ENCODE measurements around the gene NOC4L. TPM values are rescaled to one million over a fixed set of nuclear protein-coding genes. Genes with fewer than 3 reads are reported as not detected.
"Not testable (repeated sequence)": the region's sequence is repeated elsewhere in the genome, so short reads cannot be mapped to it uniquely, and the experiment has no call there.

Gene NOC4L
- total RNA-seq: 17.0 TPM
- 10 to 100 TPM; 18.9 to 26.9 (median 22.2) TPM for polyA plus RNA-seq

DNA sequence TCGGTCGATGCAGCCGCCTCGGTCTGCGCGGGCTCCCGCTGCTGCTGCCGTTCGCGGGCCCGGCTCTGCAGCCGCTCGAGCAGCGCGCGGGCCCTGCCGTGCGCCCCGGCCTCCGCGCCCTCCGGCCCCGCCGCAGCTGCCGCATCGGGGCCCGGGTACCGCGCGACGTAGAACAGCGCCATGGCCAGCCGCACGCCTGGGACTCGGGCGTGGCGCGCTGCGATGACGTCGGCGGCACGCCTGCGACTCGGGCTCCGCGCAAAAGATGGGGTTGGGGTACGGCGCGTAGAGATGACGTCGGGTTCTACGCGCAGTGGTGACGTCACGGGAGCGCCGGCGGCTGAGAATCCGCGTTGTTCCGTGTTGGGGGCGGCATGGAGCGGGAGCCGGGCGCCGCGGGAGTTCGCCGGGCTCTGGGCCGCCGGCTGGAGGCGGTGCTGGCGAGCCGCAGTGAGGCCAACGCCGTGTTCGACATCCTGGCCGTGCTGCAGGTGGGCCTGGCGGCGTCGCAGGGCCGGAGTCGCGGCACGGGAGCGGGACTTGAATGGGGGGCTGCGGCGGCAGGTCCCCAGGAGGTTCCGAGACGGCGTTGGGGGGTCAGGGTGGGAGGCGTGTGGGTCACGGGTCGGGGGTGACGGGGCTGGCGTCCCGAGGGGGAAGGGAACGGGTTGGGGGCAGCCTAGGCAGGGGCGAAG lies at the start of gene NOC4L, which contains the start of gene DDX51:
TSS of gene NOC4L (plus strand) at position 343 of the 695 bp plus-strand sequence. CDS start at position 375, 32 bp downstream.
TSS of gene DDX51 (minus strand) at position 205 of the 695 bp plus-strand sequence. CDS start at position 182, 23 bp downstream.
- Histone ChIP-seq H3K27me3 (ENCODE audit: control insufficient read depth, insufficient read depth, low read length) (no peaks in the 10 kb centered on the region), H3K4me1 (ENCODE audit: control insufficient read depth, insufficient read depth, low read length, poor library complexity, severe bottlenecking) (peaks cover 31% of the 10 kb centered on the region), H3K9me3 (ENCODE audit: control insufficient read depth in 2 of 2, low read length in 2 of 2) (no peaks in the 10 kb centered on the region), H3K36me3 (ENCODE audit: control insufficient read depth, insufficient read depth, low read length) (peaks cover 27% of the 10 kb centered on the region), H3K4me3 (ENCODE audit: low read depth, low read length) (peak within 1 kb of the TSS; percentile 65), H3K27ac (ENCODE audit: insufficient read depth, low read length, poor library complexity, severe bottlenecking) (peak within 1 kb of the TSS; percentile 86)
- H3K27ac Mint-ChIP-seq: peak within 1 kb of the TSS; percentile 91 to 98 (median 95)
- peak; percentile 88 to 92 for ATAC-seq (ENCODE audit: low read depth in 2 of 2)
- peak; percentile 93 to 96 (median 96) for DNase-seq
- peaks cover 7% of the 10 kb centered on the region for H3K36me3 Mint-ChIP-seq
- peak within 1 kb of the TSS; percentile 92 to 98 (median 96) for H3K4me3 Mint-ChIP-seq
- H3K4me1 Mint-ChIP-seq: peaks cover 0 to 35% (median 12%) of the 10 kb centered on the region in 4 donors
- no peaks in the 10 kb centered on the region for H3K9me3 Mint-ChIP-seq
- H3K27me3 Mint-ChIP-seq: peaks cover 5% of the 10 kb centered on the region

DNA sequence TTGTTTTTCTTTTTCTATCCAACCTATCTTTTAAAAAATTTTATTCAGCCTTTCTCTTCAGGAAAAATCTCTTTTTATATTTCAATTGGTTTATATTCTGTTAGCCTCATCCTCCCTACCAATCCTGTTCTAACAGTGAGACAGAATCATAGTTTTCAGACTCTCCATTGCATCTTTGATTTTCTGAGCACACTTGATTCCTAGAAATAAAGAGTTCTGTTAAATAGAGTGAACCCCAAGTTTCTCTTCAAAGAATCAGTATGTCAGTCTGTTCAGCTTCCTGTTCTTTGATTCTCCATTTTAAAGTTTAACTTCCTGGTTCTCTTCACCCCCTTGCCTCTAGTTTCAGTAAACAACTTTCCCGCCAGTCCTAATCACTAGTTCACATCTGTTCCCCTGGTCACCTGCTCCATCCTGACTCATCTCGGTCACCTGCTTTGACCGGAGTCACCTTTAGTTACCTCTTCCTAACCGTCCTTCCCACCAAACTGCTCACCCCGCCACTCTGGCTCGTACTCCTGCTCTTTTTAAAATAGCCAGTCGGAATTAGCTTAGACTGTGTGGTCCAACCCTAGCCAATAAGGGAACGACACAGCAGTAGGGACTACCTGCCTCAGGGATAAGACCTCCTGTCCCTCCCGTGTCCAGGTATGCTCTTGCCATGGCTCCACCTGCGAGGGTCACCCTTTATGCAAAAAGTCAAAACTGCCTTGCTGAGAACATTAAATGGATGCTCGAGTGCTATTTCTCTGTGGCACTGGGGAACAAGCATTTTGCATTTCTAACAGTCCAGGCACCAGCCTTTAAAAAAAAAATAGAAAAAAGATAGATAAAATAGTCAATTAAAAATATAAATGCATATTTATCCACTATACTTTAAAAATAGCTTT lies 48.5 kb upstream of the NOC4L start:
- Mint-ChIP-seq H3K4me1 (peaks cover 11 to 29% (median 14%) of the 10 kb centered on the region in 4 donors), H3K27me3 (no peaks in the 10 kb centered on the region), H3K9me3 (peaks cover 0 to 12% (median 6%) of the 10 kb centered on the region in 7 donors), H3K36me3 (peaks cover 27% of the 10 kb centered on the region), H3K27ac (peak overlapping the region; percentile 83 to 99 (median 98)), H3K4me3 (peak overlapping the region in 2 of 4 donors; percentile 40 to 74)
- Histone ChIP-seq H3K36me3 (ENCODE audit: control insufficient read depth, insufficient read depth, low read length) (peaks cover 3% of the 10 kb centered on the region), H3K4me1 (ENCODE audit: control insufficient read depth, insufficient read depth, low read length, poor library complexity, severe bottlenecking) (no peaks in the 10 kb centered on the region), H3K27ac (ENCODE audit: insufficient read depth, low read length, poor library complexity, severe bottlenecking) (peak overlapping the region; percentile 3), H3K4me3 (ENCODE audit: low read depth, low read length) (peak overlapping the region; percentile 18), H3K9me3 (ENCODE audit: control insufficient read depth in 2 of 2, low read length in 2 of 2) (peaks cover 0 to 3% of the 10 kb centered on the region in 2 experiments), H3K27me3 (ENCODE audit: control insufficient read depth, insufficient read depth, low read length) (no peaks in the 10 kb centered on the region)
- ATAC-seq (ENCODE audit: low read depth in 2 of 2): peak; percentile 65 to 79
- peak in 1 of 3 donors; percentile 55 for DNase-seq

GRCh38 chr12:132099739-132100138 lies 44.5 kb upstream of the NOC4L start:
- ATAC-seq (ENCODE audit: low read depth in 2 of 2): no peak
- H3K4me1 Mint-ChIP-seq: peaks cover 10 to 24% (median 14%) of the 10 kb centered on the region in 4 donors

DNA sequence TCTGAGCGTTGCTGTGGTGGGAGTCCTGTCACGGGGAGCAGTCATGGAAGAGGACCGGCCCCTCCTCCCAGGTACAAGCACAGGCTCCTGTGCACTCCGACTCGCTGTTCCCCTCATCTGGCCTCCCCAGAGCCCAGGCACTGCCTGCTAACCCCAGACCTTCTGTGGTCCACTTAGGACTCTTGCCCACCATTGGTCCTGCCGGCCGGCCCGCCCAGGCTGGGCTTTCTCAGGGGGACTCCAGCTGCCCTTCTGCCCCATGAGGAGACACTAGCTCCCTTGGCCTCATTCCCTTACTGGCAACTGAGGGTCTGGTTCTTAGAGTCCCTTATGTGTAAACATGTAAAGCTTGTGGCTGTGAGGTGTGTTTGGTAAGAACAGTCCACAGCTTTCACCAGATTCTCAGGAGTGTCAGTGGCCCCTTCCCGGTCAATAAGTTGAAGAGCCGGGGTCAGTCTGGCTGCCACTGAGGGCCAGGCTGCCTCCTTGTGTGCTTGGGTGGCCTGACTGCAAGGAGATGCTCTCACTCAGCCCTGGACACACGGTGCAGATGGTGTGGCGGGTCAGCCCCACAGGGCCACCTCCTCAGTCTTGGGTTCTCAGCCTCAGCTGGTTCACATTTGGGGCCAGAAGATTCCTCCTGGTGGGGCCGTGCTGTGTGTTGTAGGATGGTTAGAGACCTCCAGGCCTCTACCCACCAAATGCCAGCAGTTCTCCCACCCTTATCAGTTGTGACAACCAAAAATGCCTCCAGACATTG lies 43.8 kb upstream of the NOC4L start:
- peaks cover 0 to 3% of the 10 kb centered on the region in 2 experiments for H3K9me3 ChIP-seq (ENCODE audit: control insufficient read depth in 2 of 2, low read length in 2 of 2)
- H3K4me1 Mint-ChIP-seq: peaks cover 9 to 20% (median 12%) of the 10 kb centered on the region in 4 donors
- no peak overlapping the region for H3K27ac ChIP-seq (ENCODE audit: insufficient read depth, low read length, poor library complexity, severe bottlenecking)
- H3K4me3 ChIP-seq (ENCODE audit: low read depth, low read length): no peak overlapping the region
- H3K36me3 Mint-ChIP-seq: peaks cover 26% of the 10 kb centered on the region
- no peak for ATAC-seq (ENCODE audit: low read depth in 2 of 2)
- H3K36me3 ChIP-seq (ENCODE audit: control insufficient read depth, insufficient read depth, low read length): peaks cover 7% of the 10 kb centered on the region
- no peaks in the 10 kb centered on the region for H3K27me3 ChIP-seq (ENCODE audit: control insufficient read depth, insufficient read depth, low read length)
- no peak overlapping the region for H3K4me3 Mint-ChIP-seq
- H3K4me1 ChIP-seq (ENCODE audit: control insufficient read depth, insufficient read depth, low read length, poor library complexity, severe bottlenecking): no peaks in the 10 kb centered on the region
- DNase-seq: no peak
- no peaks in the 10 kb centered on the region for H3K27me3 Mint-ChIP-seq
- peaks cover 0 to 10% (median 5%) of the 10 kb centered on the region in 7 donors for H3K9me3 Mint-ChIP-seq
- no peak overlapping the region for H3K27ac Mint-ChIP-seq

More at GRCh38 chr12:132099739-132100138, 44.5 kb upstream of the NOC4L start:
- no peaks in the 10 kb centered on the region for H3K27me3 Mint-ChIP-seq
- no peak for DNase-seq
- Histone ChIP-seq H3K9me3 (ENCODE audit: control insufficient read depth in 2 of 2, low read length in 2 of 2) (peaks cover 0 to 3% of the 10 kb centered on the region in 2 experiments), H3K36me3 (ENCODE audit: control insufficient read depth, insufficient read depth, low read length) (peaks cover 3% of the 10 kb centered on the region), H3K27ac (ENCODE audit: insufficient read depth, low read length, poor library complexity, severe bottlenecking) (no peak overlapping the region), H3K27me3 (ENCODE audit: control insufficient read depth, insufficient read depth, low read length) (no peaks in the 10 kb centered on the region), H3K4me3 (ENCODE audit: low read depth, low read length) (no peak overlapping the region), H3K4me1 (ENCODE audit: control insufficient read depth, insufficient read depth, low read length, poor library complexity, severe bottlenecking) (no peaks in the 10 kb centered on the region)
- H3K9me3 Mint-ChIP-seq: peaks cover 0 to 12% (median 6%) of the 10 kb centered on the region in 7 donors
- peak overlapping the region in 1 of 4 donors; percentile 51 for H3K4me3 Mint-ChIP-seq
- H3K36me3 Mint-ChIP-seq: peaks cover 24% of the 10 kb centered on the region
- no peak overlapping the region for H3K27ac Mint-ChIP-seq

- no peaks in the 10 kb centered on the region for H3K27me3 ChIP-seq (ENCODE audit: control insufficient read depth, insufficient read depth, low read length)
- no peaks in the 10 kb centered on the region for H3K4me1 ChIP-seq (ENCODE audit: control insufficient read depth, insufficient read depth, low read length, poor library complexity, severe bottlenecking)
- DNase-seq (no peak), ATAC-seq (ENCODE audit: low read depth in 2 of 2) (no peak)
- Mint-ChIP-seq H3K27me3 (no peaks in the 10 kb centered on the region), H3K4me3 (no peak overlapping the region), H3K27ac (no peak overlapping the region), H3K4me1 (peaks cover 2 to 6% (median 4%) of the 10 kb centered on the region in 4 donors), H3K9me3 (no peaks in the 10 kb centered on the region), H3K36me3 (peaks cover 15% of the 10 kb centered on the region)
- H3K4me3 ChIP-seq (ENCODE audit: low read depth, low read length): no peak overlapping the region
- H3K9me3 ChIP-seq (ENCODE audit: control insufficient read depth in 2 of 2, low read length in 2 of 2): no peaks in the 10 kb centered on the region
- H3K36me3 ChIP-seq (ENCODE audit: control insufficient read depth, insufficient read depth, low read length): peaks cover 8% of the 10 kb centered on the region
- no peak overlapping the region for H3K27ac ChIP-seq (ENCODE audit: insufficient read depth, low read length, poor library complexity, severe bottlenecking)
These were observed 42.0 kb upstream of the NOC4L start for GRCh38 chr12:132102297-132102696.

- ATAC-seq (ENCODE audit: low read depth in 2 of 2); H3K27ac Mint-ChIP-seq; H3K27ac ChIP-seq (ENCODE audit: insufficient read depth, low read length, poor library complexity, severe bottlenecking); H3K27me3 Mint-ChIP-seq; H3K9me3 Mint-ChIP-seq; H3K4me1 Mint-ChIP-seq; H3K27me3 ChIP-seq (ENCODE audit: control insufficient read depth, insufficient read depth, low read length); H3K4me1 ChIP-seq (ENCODE audit: control insufficient read depth, insufficient read depth, low read length, poor library complexity, severe bottlenecking); H3K36me3 ChIP-seq (ENCODE audit: control insufficient read depth, insufficient read depth, low read length); H3K36me3 Mint-ChIP-seq; H3K4me3 Mint-ChIP-seq; DNase-seq; H3K4me3 ChIP-seq (ENCODE audit: low read depth, low read length); H3K9me3 ChIP-seq (ENCODE audit: control insufficient read depth in 2 of 2, low read length in 2 of 2): not testable (repeated sequence)
These were observed 41.2 kb upstream of the NOC4L start for GRCh38 chr12:132103072-132103471.
